Measurements from ENCODE around the gene CEP131. TPM values are rescaled to one million over a fixed set of nuclear protein-coding genes. Genes with fewer than 3 reads are reported as not detected.

CEP131 gene
- polyA plus RNA-seq, 1 donor from 2014 or later, result 21.3 TPM

DNA sequence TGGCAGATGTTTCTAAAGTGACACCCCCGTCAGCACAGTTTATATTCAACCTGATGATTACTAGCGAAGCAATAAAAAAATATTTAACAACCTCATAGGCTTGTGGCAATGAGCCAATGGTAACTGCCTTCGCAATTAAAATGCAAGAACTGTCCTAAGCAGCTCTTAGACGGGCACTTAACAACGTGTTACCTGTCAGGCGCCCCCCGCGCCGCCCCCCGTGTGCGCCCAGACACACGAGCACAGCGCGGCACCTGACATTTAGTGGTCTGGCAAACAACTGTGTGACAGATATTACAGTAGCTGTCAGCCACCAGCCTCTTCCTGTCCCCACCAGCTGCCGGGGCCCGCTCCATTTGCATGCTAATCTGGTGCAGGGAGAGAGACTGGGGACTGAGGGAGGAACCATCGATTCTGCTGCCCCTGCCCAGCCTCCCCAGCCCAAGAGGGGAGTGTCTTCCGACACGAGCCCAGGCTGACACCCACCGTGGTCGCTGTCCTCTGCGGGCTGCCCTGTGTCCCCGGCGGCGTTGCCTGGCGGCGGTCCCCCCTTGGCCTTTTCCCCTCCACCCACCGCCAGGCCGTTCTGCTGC, 29.0 kb upstream of the CEP131 start:
- H3K27me3 ChIP-seq (ENCODE audit: insufficient read depth, low read depth, low read length), result no peaks in the 10 kb centered on the region
- H3K9me3 ChIP-seq (ENCODE audit: low read length), result no peaks in the 10 kb centered on the region
- H3K9me2 ChIP-seq (ENCODE audit: insufficient read depth, low read length), result no peaks in the 10 kb centered on the region
- no peaks in the 10 kb centered on the region for H3F3A ChIP-seq (ENCODE audit: insufficient read depth, low read length, poor library complexity, severe bottlenecking)
- peak overlapping the region; percentile 2 for H3K4me2 ChIP-seq (ENCODE audit: low read length)
- H3K27ac ChIP-seq (ENCODE audit: low read length), result peak overlapping the region; percentile 84
- no peaks in the 10 kb centered on the region for H3K36me3 ChIP-seq (ENCODE audit: insufficient read depth, low read length)
- H2AFZ ChIP-seq (ENCODE audit: low read depth, low read length), result no peak overlapping the region
- peak overlapping the region; percentile 55 for H3K4me3 ChIP-seq (ENCODE audit: low read length)
- peak overlapping the region; percentile 62 for H3K9ac ChIP-seq (ENCODE audit: low read length)
- TF ChIP-seq SMC3 (conservative IDR thresholded peaks at IDR 0.05; ENCODE audit: poor library complexity) (no peak), TAF1 (IDR thresholded peaks at IDR 0.05; ENCODE audit: low read depth) (no peak), MXI1 (conservative IDR thresholded peaks at IDR 0.05; ENCODE audit: poor library complexity, severe bottlenecking) (no peak), POLR2AphosphoS5 (IDR thresholded peaks at IDR 0.05) (peak; percentile 68), EP300 (conservative IDR thresholded peaks at IDR 0.05; ENCODE audit: poor library complexity, severe bottlenecking) (peak; percentile 89), EZH2 (IDR thresholded peaks at IDR 0.05; ENCODE audit: borderline replicate concordance, insufficient read depth, low read length, poor library complexity, severe bottlenecking) (no peak), RAD21 (conservative IDR thresholded peaks at IDR 0.05) (no peak)
- TF ChIP-seq, protein P1, sequence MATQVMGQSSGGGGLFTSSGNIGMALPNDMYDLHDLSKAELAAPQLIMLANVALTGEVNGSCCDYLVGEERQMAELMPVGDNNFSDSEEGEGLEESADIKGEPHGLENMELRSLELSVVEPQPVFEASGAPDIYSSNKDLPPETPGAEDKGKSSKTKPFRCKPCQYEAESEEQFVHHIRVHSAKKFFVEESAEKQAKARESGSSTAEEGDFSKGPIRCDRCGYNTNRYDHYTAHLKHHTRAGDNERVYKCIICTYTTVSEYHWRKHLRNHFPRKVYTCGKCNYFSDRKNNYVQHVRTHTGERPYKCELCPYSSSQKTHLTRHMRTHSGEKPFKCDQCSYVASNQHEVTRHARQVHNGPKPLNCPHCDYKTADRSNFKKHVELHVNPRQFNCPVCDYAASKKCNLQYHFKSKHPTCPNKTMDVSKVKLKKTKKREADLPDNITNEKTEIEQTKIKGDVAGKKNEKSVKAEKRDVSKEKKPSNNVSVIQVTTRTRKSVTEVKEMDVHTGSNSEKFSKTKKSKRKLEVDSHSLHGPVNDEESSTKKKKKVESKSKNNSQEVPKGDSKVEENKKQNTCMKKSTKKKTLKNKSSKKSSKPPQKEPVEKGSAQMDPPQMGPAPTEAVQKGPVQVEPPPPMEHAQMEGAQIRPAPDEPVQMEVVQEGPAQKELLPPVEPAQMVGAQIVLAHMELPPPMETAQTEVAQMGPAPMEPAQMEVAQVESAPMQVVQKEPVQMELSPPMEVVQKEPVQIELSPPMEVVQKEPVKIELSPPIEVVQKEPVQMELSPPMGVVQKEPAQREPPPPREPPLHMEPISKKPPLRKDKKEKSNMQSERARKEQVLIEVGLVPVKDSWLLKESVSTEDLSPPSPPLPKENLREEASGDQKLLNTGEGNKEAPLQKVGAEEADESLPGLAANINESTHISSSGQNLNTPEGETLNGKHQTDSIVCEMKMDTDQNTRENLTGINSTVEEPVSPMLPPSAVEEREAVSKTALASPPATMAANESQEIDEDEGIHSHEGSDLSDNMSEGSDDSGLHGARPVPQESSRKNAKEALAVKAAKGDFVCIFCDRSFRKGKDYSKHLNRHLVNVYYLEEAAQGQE (IDR thresholded peaks at IDR 0.05; ENCODE audit: borderline replicate concordance), result peak; percentile 22
- TF ChIP-seq, protein P2, sequence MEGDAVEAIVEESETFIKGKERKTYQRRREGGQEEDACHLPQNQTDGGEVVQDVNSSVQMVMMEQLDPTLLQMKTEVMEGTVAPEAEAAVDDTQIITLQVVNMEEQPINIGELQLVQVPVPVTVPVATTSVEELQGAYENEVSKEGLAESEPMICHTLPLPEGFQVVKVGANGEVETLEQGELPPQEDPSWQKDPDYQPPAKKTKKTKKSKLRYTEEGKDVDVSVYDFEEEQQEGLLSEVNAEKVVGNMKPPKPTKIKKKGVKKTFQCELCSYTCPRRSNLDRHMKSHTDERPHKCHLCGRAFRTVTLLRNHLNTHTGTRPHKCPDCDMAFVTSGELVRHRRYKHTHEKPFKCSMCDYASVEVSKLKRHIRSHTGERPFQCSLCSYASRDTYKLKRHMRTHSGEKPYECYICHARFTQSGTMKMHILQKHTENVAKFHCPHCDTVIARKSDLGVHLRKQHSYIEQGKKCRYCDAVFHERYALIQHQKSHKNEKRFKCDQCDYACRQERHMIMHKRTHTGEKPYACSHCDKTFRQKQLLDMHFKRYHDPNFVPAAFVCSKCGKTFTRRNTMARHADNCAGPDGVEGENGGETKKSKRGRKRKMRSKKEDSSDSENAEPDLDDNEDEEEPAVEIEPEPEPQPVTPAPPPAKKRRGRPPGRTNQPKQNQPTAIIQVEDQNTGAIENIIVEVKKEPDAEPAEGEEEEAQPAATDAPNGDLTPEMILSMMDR (IDR thresholded peaks at IDR 0.05; ENCODE audit: poor library complexity, severe bottlenecking), result no peak
- H4K20me1 ChIP-seq (ENCODE audit: insufficient read depth), result no peaks in the 10 kb centered on the region
- H3K79me2 ChIP-seq (replicated peaks; ENCODE audit: insufficient read depth, low read length), result no peaks in the 10 kb centered on the region

DNA sequence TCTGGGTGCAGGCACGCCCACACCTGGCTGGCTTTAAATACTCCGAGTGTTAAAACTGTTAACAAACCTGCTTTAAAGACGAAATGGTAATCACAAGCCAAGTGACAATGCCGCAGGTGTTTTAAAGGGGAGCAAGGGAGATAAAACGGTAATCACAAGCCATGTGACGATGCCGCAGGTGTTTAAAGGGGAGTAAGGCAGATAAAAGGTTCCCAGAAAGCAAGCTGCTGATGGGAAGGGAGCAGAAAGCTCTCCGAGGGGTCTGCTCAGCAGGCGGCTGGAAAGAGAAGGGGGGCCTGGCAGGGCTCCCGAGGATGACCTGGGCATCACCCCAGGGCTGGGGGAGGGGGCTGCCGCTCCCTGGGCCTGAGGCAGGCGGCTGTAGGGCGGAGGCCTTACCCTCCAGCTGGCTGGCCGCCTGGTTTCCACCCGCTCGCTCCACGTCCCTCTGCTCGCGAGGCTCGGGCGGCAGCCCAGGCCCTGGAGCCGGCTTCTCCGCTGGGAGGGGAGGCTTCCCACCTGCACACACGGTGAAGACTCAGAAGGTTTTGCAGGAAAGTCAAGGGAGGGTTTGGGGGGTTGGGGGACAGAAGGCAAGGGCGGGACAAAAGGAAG, 28.4 kb upstream of the CEP131 start:
- no peaks in the 10 kb centered on the region for H3K9me2 ChIP-seq (ENCODE audit: insufficient read depth, low read length)
- H3F3A ChIP-seq (ENCODE audit: insufficient read depth, low read length, poor library complexity, severe bottlenecking), result no peaks in the 10 kb centered on the region
- no peaks in the 10 kb centered on the region for H3K36me3 ChIP-seq (ENCODE audit: insufficient read depth, low read length)
- H3K9me3 ChIP-seq (ENCODE audit: low read length), result no peaks in the 10 kb centered on the region
- H3K27me3 ChIP-seq (ENCODE audit: insufficient read depth, low read depth, low read length), result no peaks in the 10 kb centered on the region
- peak overlapping the region; percentile 84 for H3K27ac ChIP-seq (ENCODE audit: low read length)
- H2AFZ ChIP-seq (ENCODE audit: low read depth, low read length), result no peak overlapping the region
- H3K9ac ChIP-seq (ENCODE audit: low read length), result peak overlapping the region; percentile 62
- H3K4me2 ChIP-seq (ENCODE audit: low read length), result peak overlapping the region; percentile 2
- H3K79me2 ChIP-seq (replicated peaks; ENCODE audit: insufficient read depth, low read length), result no peaks in the 10 kb centered on the region
- no peaks in the 10 kb centered on the region for H4K20me1 ChIP-seq (ENCODE audit: insufficient read depth)
- no peak for TF ChIP-seq SMC3 (conservative IDR thresholded peaks at IDR 0.05; ENCODE audit: poor library complexity)
- no peak for TF ChIP-seq POLR2AphosphoS5 (IDR thresholded peaks at IDR 0.05)
- no peak for TF ChIP-seq RAD21 (conservative IDR thresholded peaks at IDR 0.05)
- H3K4me3 ChIP-seq (ENCODE audit: low read length), result peak overlapping the region; percentile 55
